Omental fat pad (tissue), 4 donors: Measurements from ENCODE around the gene PRDM16. TPM values are rescaled to one million over a fixed set of nuclear protein-coding genes. Genes with fewer than 3 reads are reported as not detected.

ENCODE experiments used
- ATAC-seq: fragments of 150-250 bp; one replicate; pipeline ENCODE4 v1.9.1; 2016; ENCODE audit warnings: mild to moderate bottlenecking, moderate library complexity; ENCODE audit not compliant: low FRiP score
- DNase-seq: peaks from one replicate; pipeline ENCODE4 v3.0.0-alpha.2; 2019; ENCODE audit warnings: low spot score
- CTCF ChIP-seq, 3 donors: fragments of 450-650 bp; IDR thresholded peaks; one replicate each; pipeline ENCODE4 v1.5.1; 2016 to 2017; ENCODE audit warnings: antibody characterized with exemption in 3 of 3, mild to moderate bottlenecking in 3 of 3, moderate library complexity in 2 of 3
- total RNA-seq, 4 donors: library from RNA; depleted of rRNA; stranded (reverse); fragments of >200 nt; gene quantifications; one replicate each; pipeline ENCODE4 v1.1.0, GENCODE V29; 2016

Gene PRDM16
- total RNA-seq, 4 donors from 2014 or later, result 0.19 to 3.8 (median 1.8) TPM

- no peak for TF ChIP-seq CTCF (IDR thresholded peaks at IDR 0.05)
- no peak for ATAC-seq
- no peak for DNase-seq
These were observed 249.3 kb downstream of the PRDM16 start for GRCh38 chr1:3318329-3318728.

GRCh38 chr1:3319874-3320245, 250.9 kb downstream of the PRDM16 start:
- no peak for TF ChIP-seq CTCF (IDR thresholded peaks at IDR 0.05)
- DNase-seq (no peak), ATAC-seq (no peak)

- no peak for TF ChIP-seq CTCF (IDR thresholded peaks at IDR 0.05)
- no peak for DNase-seq
- ATAC-seq, result no peak
These were observed 251.5 kb downstream of the PRDM16 start for GRCh38 chr1:3320246-3321152.

- ATAC-seq (no peak), DNase-seq (no peak)
- no peak for TF ChIP-seq CTCF (IDR thresholded peaks at IDR 0.05)
These were observed 252.8 kb downstream of the PRDM16 start for GRCh38 chr1:3321559-3322449.

- DNase-seq (no peak), ATAC-seq (no peak)
- no peak for TF ChIP-seq CTCF (IDR thresholded peaks at IDR 0.05)
These were observed 253.5 kb downstream of the PRDM16 start for GRCh38 chr1:3322450-3323020.

- ATAC-seq (no peak), DNase-seq (no peak)
- TF ChIP-seq CTCF (IDR thresholded peaks at IDR 0.05), result no peak
These were observed 254.2 kb downstream of the PRDM16 start for GRCh38 chr1:3323021-3323795.
